ENCODE data around the gene GRIK4. TPM values are rescaled to one million over a fixed set of nuclear protein-coding genes. Genes with fewer than 3 reads are reported as not detected.

The GRIK4 gene
- total and polyA plus RNA-seq, 2 donors (not counting 3 experiments of a cell fraction or from before 2014, with no cell fraction given), result 0.81 to 1.6 TPM

DNA sequence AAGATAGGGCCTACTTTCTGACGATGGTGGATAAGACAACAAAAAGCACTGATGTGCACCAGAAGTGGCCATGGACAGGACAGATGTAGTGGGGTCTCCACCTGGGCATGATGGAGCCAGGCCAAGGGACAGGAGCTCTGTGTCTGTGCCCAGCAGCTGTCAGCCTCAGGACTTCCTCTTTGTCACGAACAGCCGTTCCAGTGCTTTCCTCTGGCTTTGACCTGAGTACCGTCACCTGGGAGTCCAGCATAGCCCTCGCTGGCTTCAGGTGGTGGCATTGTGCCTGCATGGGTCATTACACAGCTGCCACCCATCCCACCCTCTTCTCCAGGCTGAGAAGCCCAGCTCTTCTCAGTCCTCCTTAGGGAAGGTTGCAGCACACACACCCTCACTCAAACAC lies 137.8 kb downstream of the GRIK4 start:
- no peaks in the 10 kb centered on the region for H3K9me3 ChIP-seq (replicated peaks; ENCODE audit: control insufficient read depth, insufficient read depth, low read length)
- BruUV-seq (replicated peaks), result no TSS peak
- DNase-seq (ENCODE audit: low read depth, low spot score) (no peak), FAIRE-seq (no peak)
- peaks cover 11 to 16% of the 10 kb centered on the region in 2 experiments for H3K27me3 ChIP-seq (ENCODE audit: control insufficient read depth in 2 of 2, insufficient read depth in 2 of 2, low read length in 2 of 2)
- H3K79me2 ChIP-seq (ENCODE audit: control insufficient read depth, insufficient read depth, low read length), result no peaks in the 10 kb centered on the region
- H4K20me1 ChIP-seq (replicated peaks; ENCODE audit: control insufficient read depth, extremely low read depth, insufficient read depth, low read length), result no peaks in the 10 kb centered on the region
- H3K27ac ChIP-seq (ENCODE audit: insufficient read depth, low read depth, low read length), result no peak overlapping the region
- no peak overlapping the region for H3K9ac ChIP-seq (replicated peaks; ENCODE audit: extremely low read depth, insufficient read depth, low read length)
- dilution Hi-C loops (cut with MboI; ENCODE audit: extremely low pct_ligation_motif_present, low sequenced_read_pairs) (no loop called here), intact Hi-C loops (cut with micrococcal nuclease) (no loop called here)
- TF ChIP-seq POLR2A (IDR thresholded peaks at IDR 0.05; ENCODE audit: low read depth, low read length) (no peak), MYC (IDR thresholded peaks at IDR 0.05; ENCODE audit: low read depth, low read length) (no peak), JUN (IDR thresholded peaks at IDR 0.05; ENCODE audit: borderline replicate concordance, insufficient read depth, insufficient read length, low read depth) (no peak), POLR2AphosphoS5 (IDR thresholded peaks at IDR 0.05; ENCODE audit: insufficient read depth, low read depth, low read length) (no peak), EZH2 (IDR thresholded peaks at IDR 0.05; ENCODE audit: borderline replicate concordance, low read depth, low read length, severe bottlenecking) (no peak)
- TF ChIP-seq, protein P1, sequence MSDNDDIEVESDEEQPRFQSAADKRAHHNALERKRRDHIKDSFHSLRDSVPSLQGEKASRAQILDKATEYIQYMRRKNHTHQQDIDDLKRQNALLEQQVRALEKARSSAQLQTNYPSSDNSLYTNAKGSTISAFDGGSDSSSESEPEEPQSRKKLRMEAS (IDR thresholded peaks at IDR 0.05; ENCODE audit: insufficient read depth, insufficient read length), result no peak
- TF ChIP-seq, protein P2, sequence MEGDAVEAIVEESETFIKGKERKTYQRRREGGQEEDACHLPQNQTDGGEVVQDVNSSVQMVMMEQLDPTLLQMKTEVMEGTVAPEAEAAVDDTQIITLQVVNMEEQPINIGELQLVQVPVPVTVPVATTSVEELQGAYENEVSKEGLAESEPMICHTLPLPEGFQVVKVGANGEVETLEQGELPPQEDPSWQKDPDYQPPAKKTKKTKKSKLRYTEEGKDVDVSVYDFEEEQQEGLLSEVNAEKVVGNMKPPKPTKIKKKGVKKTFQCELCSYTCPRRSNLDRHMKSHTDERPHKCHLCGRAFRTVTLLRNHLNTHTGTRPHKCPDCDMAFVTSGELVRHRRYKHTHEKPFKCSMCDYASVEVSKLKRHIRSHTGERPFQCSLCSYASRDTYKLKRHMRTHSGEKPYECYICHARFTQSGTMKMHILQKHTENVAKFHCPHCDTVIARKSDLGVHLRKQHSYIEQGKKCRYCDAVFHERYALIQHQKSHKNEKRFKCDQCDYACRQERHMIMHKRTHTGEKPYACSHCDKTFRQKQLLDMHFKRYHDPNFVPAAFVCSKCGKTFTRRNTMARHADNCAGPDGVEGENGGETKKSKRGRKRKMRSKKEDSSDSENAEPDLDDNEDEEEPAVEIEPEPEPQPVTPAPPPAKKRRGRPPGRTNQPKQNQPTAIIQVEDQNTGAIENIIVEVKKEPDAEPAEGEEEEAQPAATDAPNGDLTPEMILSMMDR (IDR thresholded peaks at IDR 0.05; ENCODE audit: extremely low read depth in 1 of 2, insufficient read depth in 1 of 2, low read depth in 1 of 2, low read length in 2 of 2), result no peak
- H3K4me2 ChIP-seq (ENCODE audit: insufficient read depth, low read length), result no peak overlapping the region
- H3K4me3 ChIP-seq (replicated peaks in 1 of 3; ENCODE audit: insufficient read depth in 1 of 3, low read depth in 1 of 3, low read length in 3 of 3), result no peak overlapping the region
- no peaks in the 10 kb centered on the region for H3K36me3 ChIP-seq (ENCODE audit: control insufficient read depth in 2 of 2, extremely low read depth in 1 of 2, insufficient read depth in 2 of 2, low read length in 2 of 2)
- H3K9me1 ChIP-seq (replicated peaks; ENCODE audit: control insufficient read depth, extremely low read depth, insufficient read depth, low read length), result no peaks in the 10 kb centered on the region
- H3K4me1 ChIP-seq (ENCODE audit: control insufficient read depth, extremely low read depth, insufficient read depth, low read length), result no peaks in the 10 kb centered on the region
- H2AFZ ChIP-seq (ENCODE audit: low read depth, low read length), result no peak overlapping the region
- ChIA-PET POLR2A (no interaction called here), CTCF (interaction anchor here (0.8 to 1.0 kb wide), 2 partner anchors 28 to 35 kb away, joined by 3 read pairs; no protein-coding TSS in a partner anchor)
